Fibroblast of villous mesenchyme (primary cell): ENCODE data around the gene CARTPT. TPM values are rescaled to one million over a fixed set of nuclear protein-coding genes. Genes with fewer than 3 reads are reported as not detected.

Experiments
- DNase-seq: peaks from one replicate; pipeline ENCODE4 v3.0.0-alpha.2; 2010; ENCODE audit warnings: low read depth
- H3K4me3 ChIP-seq: 2 replicates; pipeline ENCODE4 v1.5.1; 2011; ENCODE audit warnings: low read depth, mild to moderate bottlenecking, low read length
- total RNA-seq: library from RNA; depleted of rRNA; stranded (reverse); fragments of >200 nt; gene quantifications from 2 replicates; pipeline ENCODE4 v1.2.3, GENCODE V29; 2012
- TF ChIP-seq, protein P1 (sequence below): IDR thresholded peaks from 2 replicates; pipeline ENCODE4 v1.5.1; 2012; ENCODE audit warnings: low read depth, mild to moderate bottlenecking, low read length; ENCODE audit not compliant: insufficient read depth

Gene CARTPT
- total RNA-seq, 1 donor: not detected

DNA sequence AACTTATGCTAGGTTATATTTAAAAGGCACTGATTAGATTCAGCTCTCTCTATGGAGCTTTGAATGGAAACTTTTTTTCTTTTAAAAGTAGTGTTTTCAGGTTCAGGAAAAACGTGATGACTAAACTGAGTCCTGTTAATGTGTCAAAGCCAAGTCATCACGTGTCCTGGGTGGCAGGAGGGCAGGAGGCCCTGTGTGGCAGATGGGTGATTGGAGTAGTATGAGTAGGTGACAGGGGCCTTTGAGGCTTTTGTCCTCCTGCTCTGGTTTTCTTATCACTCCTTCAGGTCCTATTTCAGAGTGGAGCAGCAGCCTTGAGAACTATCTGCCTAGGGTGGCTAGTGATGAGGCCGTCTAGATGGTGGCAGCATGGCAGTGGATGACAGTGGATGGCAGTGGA, 17.7 kb upstream of the CARTPT start:
- no peak for DNase-seq
- TF ChIP-seq, protein P1, sequence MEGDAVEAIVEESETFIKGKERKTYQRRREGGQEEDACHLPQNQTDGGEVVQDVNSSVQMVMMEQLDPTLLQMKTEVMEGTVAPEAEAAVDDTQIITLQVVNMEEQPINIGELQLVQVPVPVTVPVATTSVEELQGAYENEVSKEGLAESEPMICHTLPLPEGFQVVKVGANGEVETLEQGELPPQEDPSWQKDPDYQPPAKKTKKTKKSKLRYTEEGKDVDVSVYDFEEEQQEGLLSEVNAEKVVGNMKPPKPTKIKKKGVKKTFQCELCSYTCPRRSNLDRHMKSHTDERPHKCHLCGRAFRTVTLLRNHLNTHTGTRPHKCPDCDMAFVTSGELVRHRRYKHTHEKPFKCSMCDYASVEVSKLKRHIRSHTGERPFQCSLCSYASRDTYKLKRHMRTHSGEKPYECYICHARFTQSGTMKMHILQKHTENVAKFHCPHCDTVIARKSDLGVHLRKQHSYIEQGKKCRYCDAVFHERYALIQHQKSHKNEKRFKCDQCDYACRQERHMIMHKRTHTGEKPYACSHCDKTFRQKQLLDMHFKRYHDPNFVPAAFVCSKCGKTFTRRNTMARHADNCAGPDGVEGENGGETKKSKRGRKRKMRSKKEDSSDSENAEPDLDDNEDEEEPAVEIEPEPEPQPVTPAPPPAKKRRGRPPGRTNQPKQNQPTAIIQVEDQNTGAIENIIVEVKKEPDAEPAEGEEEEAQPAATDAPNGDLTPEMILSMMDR: no peak

DNA sequence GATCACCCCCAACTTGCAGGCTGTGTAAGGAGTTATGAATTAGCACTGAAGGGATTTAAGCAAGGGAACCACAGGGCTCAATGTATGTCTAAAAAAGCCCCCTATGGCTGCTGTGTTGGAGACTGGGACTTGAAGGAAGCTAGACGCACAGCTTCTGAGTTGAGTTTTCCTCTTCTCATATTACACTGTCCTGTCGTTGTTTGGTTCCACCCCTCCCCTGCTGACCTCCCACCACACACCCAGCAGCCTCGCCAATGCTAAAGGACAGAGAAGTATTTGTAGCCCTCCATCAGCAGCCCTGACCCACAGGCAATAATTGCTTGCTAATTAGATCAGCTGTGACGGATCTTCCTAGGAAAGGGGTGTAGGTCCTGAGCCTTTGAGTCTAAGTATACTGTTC, 15.1 kb upstream of the CARTPT start:
- DNase-seq: no peak
- no peak overlapping the region for H3K4me3 ChIP-seq
- TF ChIP-seq, protein P1: no peak

More for the DNA sequence above, 17.7 kb upstream of the CARTPT start:
- no peak overlapping the region for H3K4me3 ChIP-seq

DNA sequence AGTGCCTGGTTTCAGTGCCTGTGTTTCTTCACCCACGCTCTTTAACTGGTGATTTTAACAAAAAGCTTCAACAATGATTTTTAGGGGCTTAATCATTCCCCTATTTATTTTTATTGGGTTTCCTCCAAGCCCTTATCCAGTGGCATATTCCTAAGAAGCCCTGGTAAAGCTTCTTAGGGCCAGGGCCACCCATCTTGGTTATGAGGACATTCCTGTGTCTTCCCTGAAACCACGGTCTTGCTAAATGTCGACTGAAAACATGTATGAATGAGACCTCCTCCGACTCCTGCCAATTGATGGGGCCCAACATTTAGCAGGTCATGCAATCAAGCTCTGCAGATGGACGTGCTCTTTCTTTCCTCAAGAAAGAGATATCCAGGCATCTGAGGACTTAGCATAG, 13.7 kb upstream of the CARTPT start:
- TF ChIP-seq, protein P1: no peak
- no peak overlapping the region for H3K4me3 ChIP-seq
- DNase-seq: no peak

DNA sequence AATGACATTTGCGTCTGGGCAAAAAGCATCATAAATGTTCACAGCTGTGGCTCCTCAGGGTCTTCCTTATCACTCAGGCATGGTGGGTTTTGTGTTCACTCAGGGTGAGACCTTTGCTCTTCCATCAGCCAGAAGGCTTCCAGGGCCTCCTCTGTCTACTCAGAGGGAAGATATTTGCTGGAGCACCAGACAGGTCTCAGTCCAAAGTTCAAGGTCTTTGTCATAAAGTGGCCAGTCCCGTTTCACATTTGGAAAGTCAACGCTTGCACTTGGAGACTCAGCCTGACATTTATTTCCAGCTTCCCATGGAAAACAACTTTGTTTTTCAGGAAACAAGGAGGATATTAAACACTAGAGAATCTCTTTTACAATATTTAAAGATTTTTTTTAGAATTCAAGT, 12.2 kb upstream of the CARTPT start:
- TF ChIP-seq, protein P1: no peak
- DNase-seq: no peak
- no peak overlapping the region for H3K4me3 ChIP-seq

DNA sequence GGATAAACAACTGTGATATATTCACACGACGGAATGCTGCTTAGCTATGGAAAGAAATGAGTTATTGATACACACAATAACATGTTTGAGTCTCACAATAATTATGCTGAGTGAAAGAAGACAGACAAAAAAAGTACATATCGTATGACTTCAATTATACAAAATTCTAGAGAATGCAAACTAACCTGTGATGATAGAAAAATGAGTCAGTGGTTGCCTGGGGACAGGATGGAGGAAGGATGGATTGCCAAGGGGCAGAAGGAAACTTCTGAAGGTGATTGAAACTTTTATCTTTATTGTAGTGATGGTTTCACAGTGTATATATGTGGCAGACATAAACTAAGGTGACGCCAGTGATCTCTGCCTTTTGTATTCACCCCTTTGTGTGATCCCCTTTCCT, 7.5 kb upstream of the CARTPT start:
- TF ChIP-seq, protein P1: no peak
- no peak overlapping the region for H3K4me3 ChIP-seq
- DNase-seq: no peak

DNA sequence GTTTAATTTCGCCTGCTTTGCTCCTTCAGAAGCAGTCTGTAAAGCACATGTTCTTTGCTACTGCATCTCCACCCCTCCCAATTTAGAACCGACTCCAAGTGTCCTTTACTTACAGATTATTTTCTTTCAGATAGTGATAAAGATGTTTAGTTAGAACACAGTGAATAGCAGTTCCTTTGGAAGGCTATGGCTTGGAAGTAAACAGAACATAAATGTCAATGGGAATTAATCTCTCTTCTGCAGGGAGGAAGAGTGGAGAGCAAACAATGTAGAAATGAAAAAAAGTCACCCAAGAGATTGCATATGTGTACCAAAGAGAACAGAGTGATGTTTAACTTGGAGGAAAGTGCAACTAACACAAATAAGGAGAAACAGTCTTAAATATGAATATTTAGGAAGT, 4.2 kb upstream of the CARTPT start:
- TF ChIP-seq, protein P1: no peak
- no peak overlapping the region for H3K4me3 ChIP-seq
- DNase-seq: no peak

DNA sequence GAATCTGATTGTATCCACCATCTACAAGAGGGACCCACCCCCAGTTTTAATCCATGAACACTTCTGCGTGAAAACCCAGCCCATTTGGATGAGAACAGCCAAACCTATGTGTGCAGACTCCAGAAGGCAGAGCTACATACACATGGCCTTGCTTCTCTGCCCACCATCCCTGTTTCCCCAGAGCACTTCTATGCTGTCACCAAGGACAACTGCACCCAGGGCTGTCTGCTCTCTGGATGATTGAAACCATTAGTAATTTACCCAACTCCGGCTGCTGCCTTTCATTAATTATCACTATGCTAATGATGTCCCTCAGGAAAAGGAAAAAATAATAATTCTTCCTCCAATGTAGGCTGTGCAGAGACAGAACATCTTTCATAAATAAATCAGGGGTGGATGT, 8.9 kb downstream of the CARTPT start:
- H3K4me3 ChIP-seq: no peak overlapping the region
- no peak for DNase-seq
- TF ChIP-seq, protein P1: no peak
